H1 (cell line): ENCODE results near the gene NAGS. TPM values are rescaled to one million over a fixed set of nuclear protein-coding genes. Genes with fewer than 3 reads are reported as not detected.

Experiments
- CTCF ChIA-PET: fragments of 300-600 bp; sonication (Branson Sonifier 250); formaldehyde crosslinking; loops from one replicate; lab custom pipeline; 2021; ENCODE audit not compliant: partially characterized antibody; lab: Charles Lee
- POLR2A ChIA-PET: fragments of 300-600 bp; sonication (Branson Sonifier 250); formaldehyde crosslinking; loops from one replicate; lab custom pipeline; 2021; ENCODE audit warnings: inconsistent platforms; ENCODE audit not compliant: partially characterized antibody; lab: Charles Lee
- DNase-seq, 2 experiments: peaks; one replicate each; pipeline versions ENCODE4 v3.0.0 to v3.0.0-alpha.2; 2010 to 2022; ENCODE audit warnings: low spot score in 2 of 2, low read depth in 1 of 2, mixed read lengths in 1 of 2
- FAIRE-seq: peaks from 2 replicates; lab custom pipeline; 2011; peaks lifted over from hg19 to GRCh38; lab: Jason Lieb, UNC
- H2AFZ ChIP-seq: 2 replicates; pipeline ENCODE4 v1.8.1; 2012; ENCODE audit warnings: low read length, inconsistent platforms
- H2AK5ac ChIP-seq: 2 replicates; pipeline ENCODE4 v1.6.1; 2013; ENCODE audit warnings: low read depth, low read length
- H2BK120ac ChIP-seq: replicated peaks from 2 replicates; pipeline ENCODE3; 2013; ENCODE audit warnings: low read depth, low read length, inconsistent platforms
- H2BK12ac ChIP-seq: 2 replicates; pipeline ENCODE4 v1.6.1; 2013; ENCODE audit warnings: low read depth, low read length
- H2BK15ac ChIP-seq: 2 replicates; pipeline ENCODE4 v1.6.1; 2013; ENCODE audit warnings: low read length
- H2BK20ac ChIP-seq: 2 replicates; pipeline ENCODE4 v1.6.1; 2013; ENCODE audit warnings: low read length
- H2BK5ac ChIP-seq: 2 replicates; pipeline ENCODE4 v1.6.1; 2013; ENCODE audit warnings: low read depth, low read length
- H3K14ac ChIP-seq: 2 replicates; pipeline ENCODE4 v1.6.1; 2013; ENCODE audit warnings: inconsistent platforms; ENCODE audit not compliant: insufficient read length
- H3K18ac ChIP-seq: 2 replicates; pipeline ENCODE4 v1.6.1; 2013; ENCODE audit warnings: low read length; ENCODE audit errors: extremely low read depth
- H3K23ac ChIP-seq: 2 replicates; pipeline ENCODE4 v1.6.1; 2013; ENCODE audit warnings: inconsistent platforms; ENCODE audit not compliant: insufficient read length
- H3K23me2 ChIP-seq: 2 replicates; pipeline ENCODE4 v1.6.1; 2013; ENCODE audit warnings: low read depth, low read length
- H3K27ac ChIP-seq: 2 replicates; pipeline ENCODE4 v1.6.1; 2011; ENCODE audit warnings: low read depth, low read length, inconsistent platforms
- H3K27me3 ChIP-seq, 4 experiments: replicated peaks in 1 of 4; 1 replicate in 1 of 4; 2 replicates in 3 of 4; pipeline versions ENCODE4 v1.6.1 to v1.8.1; 2011 to 2013; ENCODE audit warnings: low read length in 3 of 4, mild to moderate bottlenecking in 3 of 4, inconsistent platforms in 2 of 4, mixed read lengths in 2 of 4, moderate library complexity in 1 of 4; ENCODE audit not compliant: control insufficient read depth in 3 of 4, insufficient read depth in 3 of 4; ENCODE audit errors: extremely low read depth in 1 of 4
- H3K36me3 ChIP-seq, 4 experiments: 2 replicates each; pipeline versions ENCODE4 v1.6.1 to v1.8.1; 2011 to 2013; ENCODE audit warnings: mild to moderate bottlenecking in 4 of 4, low read length in 3 of 4, moderate library complexity in 2 of 4, control low read depth in 1 of 4, inconsistent platforms in 1 of 4; ENCODE audit not compliant: insufficient read depth in 4 of 4, control insufficient read depth in 2 of 4
- H3K4ac ChIP-seq: replicated peaks from 2 replicates; pipeline ENCODE3; 2013; ENCODE audit warnings: low read length, low read depth, mixed read lengths, inconsistent platforms; ENCODE audit not compliant: insufficient read length
- H3K4me1 ChIP-seq, 4 experiments: replicated peaks in 1 of 4; 1 replicate in 1 of 4; 2 replicates in 3 of 4; pipeline versions ENCODE4 v1.6.1 to v1.8.1; 2011 to 2013; ENCODE audit warnings: low read length in 3 of 4, inconsistent platforms in 2 of 4, mixed read lengths in 1 of 4; ENCODE audit not compliant: insufficient read depth in 4 of 4, control insufficient read depth in 3 of 4
- H3K4me2 ChIP-seq, 2 experiments: 2 replicates each; pipeline versions ENCODE4 v1.6.1 to v1.8.1; 2011 to 2013; ENCODE audit warnings: low read depth in 2 of 2, low read length in 2 of 2, control low read depth in 1 of 2, inconsistent platforms in 1 of 2, mild to moderate bottlenecking in 1 of 2; ENCODE audit not compliant: insufficient read depth in 1 of 2
- H3K4me3 ChIP-seq, 4 experiments: fragments of 200-600, 300-600 bp in 1 of 4; sonication (generic), shearing (Covaris generic), sonication (Bioruptor Twin) in 1 of 4; 2 replicates each; pipeline versions ENCODE4 v1.5.1 to v1.8.1; 2011 to 2016; ENCODE audit warnings: low read length in 4 of 4, low read depth in 3 of 4, control low read depth in 2 of 4, inconsistent platforms in 2 of 4, mild to moderate bottlenecking in 2 of 4, mixed read lengths in 1 of 4, moderate library complexity in 1 of 4; ENCODE audit not compliant: insufficient read depth in 2 of 4; ENCODE audit errors: extremely low read depth in 1 of 4
- H3K56ac ChIP-seq: replicated peaks from 2 replicates; pipeline ENCODE3; 2013; ENCODE audit warnings: low read depth, mild to moderate bottlenecking, mixed read lengths, low read length, inconsistent platforms; ENCODE audit not compliant: insufficient read length
- H3K79me1 ChIP-seq: 2 replicates; pipeline ENCODE4 v1.6.1; 2013; ENCODE audit warnings: low read depth, low read length, control low read depth
- H3K79me2 ChIP-seq, 2 experiments: 2 replicates each; pipeline versions ENCODE4 v1.6.1 to v1.8.1; 2012 to 2013; ENCODE audit warnings: low read length in 2 of 2, mild to moderate bottlenecking in 2 of 2, inconsistent platforms in 1 of 2; ENCODE audit not compliant: insufficient read depth in 2 of 2, control insufficient read depth in 1 of 2
- H3K9ac ChIP-seq, 4 experiments: replicated peaks in 1 of 4; 1 replicate in 1 of 4; 2 replicates in 3 of 4; pipeline versions ENCODE4 v1.6.1 to v1.8.1; 2011 to 2013; ENCODE audit warnings: low read depth in 3 of 4, low read length in 3 of 4, control low read depth in 2 of 4, mild to moderate bottlenecking in 2 of 4, moderate library complexity in 2 of 4, inconsistent platforms in 1 of 4; ENCODE audit errors: extremely low read depth in 1 of 4
- H3K9me3 ChIP-seq, 2 experiments: 2 replicates each; pipeline versions ENCODE4 v1.6.1 to v1.8.1; 2012 to 2013; ENCODE audit warnings: mild to moderate bottlenecking in 2 of 2, moderate library complexity in 2 of 2, control low read depth in 1 of 2, inconsistent platforms in 1 of 2, low read depth in 1 of 2, low read length in 1 of 2, mixed read lengths in 1 of 2; ENCODE audit not compliant: insufficient read depth in 2 of 2
- H4K20me1 ChIP-seq, 2 experiments: replicated peaks in 1 of 2; 2 replicates each; pipeline versions ENCODE3 to v1.8.1; 2011 to 2013; ENCODE audit warnings: inconsistent platforms in 2 of 2, low read length in 2 of 2, mild to moderate bottlenecking in 1 of 2; ENCODE audit not compliant: insufficient read depth in 2 of 2, control insufficient read depth in 1 of 2
- H4K5ac ChIP-seq: 2 replicates; pipeline ENCODE4 v1.6.1; 2013; ENCODE audit warnings: low read length, low read depth, mixed read lengths, inconsistent platforms; ENCODE audit not compliant: insufficient read length
- H4K8ac ChIP-seq: 2 replicates; pipeline ENCODE4 v1.8.0; 2013; ENCODE audit warnings: mild to moderate bottlenecking, moderate library complexity, low read length, inconsistent platforms; ENCODE audit not compliant: insufficient read depth; ENCODE audit errors: extremely low read depth
- H4K91ac ChIP-seq: replicated peaks from 2 replicates; pipeline ENCODE3; 2013; ENCODE audit warnings: low read length, mixed read lengths, inconsistent platforms; ENCODE audit not compliant: insufficient read length
- ASH2L ChIP-seq: fragments of 200-600, 300-600 bp; sonication (generic); IDR thresholded peaks from one replicate; pipeline ENCODE4 v1.7.1; 2017; ENCODE audit warnings: low read length
- CEBPB ChIP-seq: IDR thresholded peaks from 2 replicates; pipeline ENCODE4 v1.6.1; 2012; ENCODE audit warnings: low read depth, low read length
- CHD2 ChIP-seq: IDR thresholded peaks from 2 replicates; pipeline ENCODE4 v1.6.1; 2012; ENCODE audit warnings: low read length, improper control_type of control experiment
- FOSL1 ChIP-seq: IDR thresholded peaks from 2 replicates; pipeline ENCODE4 v1.6.1; 2011; ENCODE audit warnings: mild to moderate bottlenecking, low read depth, low read length, moderate library complexity; ENCODE audit not compliant: insufficient read depth
- HDAC6 ChIP-seq: IDR thresholded peaks from one replicate; pipeline ENCODE4 v1.7.1; 2012; ENCODE audit warnings: low read depth, mild to moderate bottlenecking, inconsistent platforms, low read length, moderate library complexity
- RAD21 ChIP-seq, 2 experiments: IDR thresholded peaks in 1 of 2; conservative IDR thresholded peaks in 1 of 2; 2 replicates each; pipeline ENCODE4 v1.6.1; 2011; ENCODE audit warnings: low read depth in 2 of 2, low read length in 2 of 2, improper control_type of control experiment in 1 of 2, inconsistent platforms in 1 of 2, mild to moderate bottlenecking in 1 of 2, moderate library complexity in 1 of 2
- RBBP5 ChIP-seq: IDR thresholded peaks from 2 replicates; pipeline ENCODE4 v1.7.1; 2012; ENCODE audit warnings: low read depth, mild to moderate bottlenecking, inconsistent platforms, low read length, moderate library complexity, borderline replicate concordance
- SAP30 ChIP-seq: fragments of 300-600 bp; sonication (generic); IDR thresholded peaks from 2 replicates; pipeline ENCODE4 v1.7.1; 2012; ENCODE audit warnings: low read length, moderate library complexity, mild to moderate bottlenecking, inconsistent platforms; ENCODE audit not compliant: insufficient read depth, insufficient replicate concordance
- SP1 ChIP-seq: IDR thresholded peaks from 2 replicates; pipeline ENCODE4 v1.6.1; 2011; ENCODE audit warnings: low read depth, low read length
- SRF ChIP-seq: IDR thresholded peaks from 2 replicates; pipeline ENCODE4 v1.6.1; 2011; ENCODE audit warnings: mild to moderate bottlenecking, low read depth, low read length, moderate library complexity
- TCF12 ChIP-seq: IDR thresholded peaks from 2 replicates; pipeline ENCODE4 v1.6.1; 2011; ENCODE audit warnings: low read depth, mild to moderate bottlenecking, low read length
- ZNF274 ChIP-seq: IDR thresholded peaks from 2 replicates; pipeline ENCODE4 v1.7.0; 2012; ENCODE audit warnings: low read length, borderline replicate concordance; ENCODE audit errors: extremely low read depth
- WGBS, 2 experiments: shearing (Covaris generic) in 1 of 2; methylation state at CpG; one replicate each; pipeline versions ENCODE4 v1.1.6 to v1.1.7; 2013 to 2015; ENCODE audit warnings: low lambda C conversion rate in 2 of 2, mixed read lengths in 2 of 2, inconsistent platforms in 1 of 2, low coverage in 1 of 2, missing lambda C conversion rate in 1 of 2; ENCODE audit not compliant: insufficient replicate concordance in 2 of 2, insufficient coverage in 1 of 2, insufficient read length in 1 of 2; ENCODE audit errors: extremely low coverage in 1 of 2, missing lambda C conversion rate in 1 of 2; 5-methylcytosine and 5-hydroxymethylcytosine counted together
- polyA plus RNA-seq, 7 experiments: library from polyadenylated mRNA; depleted of rRNA in 3 of 7; stranded (reverse) in 5 of 7; unstranded in 2 of 7; fragments of >200 nt in 5 of 7; fragments of 200-250 nt in 2 of 7; gene quantifications; 1 replicate in 5 of 7; 2 replicates in 1 of 7; 4 replicates in 1 of 7; pipeline versions ENCODE4 v1.2.1 to v1.2.3, GENCODE V29; 2011 to 2013; ENCODE audit warnings: missing spikeins in 2 of 7, mixed read lengths in 2 of 7
- total RNA-seq: library from RNA; stranded (reverse); fragmentation: NEBNext Ultra II Directional; extraction: Animal tissue kit (Norgen Biotek cat#: 25700); gene quantifications from 2 replicates; pipeline ENCODE4 v1.2.1, GENCODE V29; 2021
- TF ChIP-seq, protein P1 (sequence below): IDR thresholded peaks from 2 replicates; pipeline ENCODE4 v1.6.1; 2011; ENCODE audit warnings: low read length, improper control_type of control experiment

The NAGS gene
- total and polyA plus RNA-seq, 2 of the 8 experiments (the other 6 are each of a cell fraction or from before 2014, with no cell fraction given) = 4.0 to 5.1 TPM

DNA sequence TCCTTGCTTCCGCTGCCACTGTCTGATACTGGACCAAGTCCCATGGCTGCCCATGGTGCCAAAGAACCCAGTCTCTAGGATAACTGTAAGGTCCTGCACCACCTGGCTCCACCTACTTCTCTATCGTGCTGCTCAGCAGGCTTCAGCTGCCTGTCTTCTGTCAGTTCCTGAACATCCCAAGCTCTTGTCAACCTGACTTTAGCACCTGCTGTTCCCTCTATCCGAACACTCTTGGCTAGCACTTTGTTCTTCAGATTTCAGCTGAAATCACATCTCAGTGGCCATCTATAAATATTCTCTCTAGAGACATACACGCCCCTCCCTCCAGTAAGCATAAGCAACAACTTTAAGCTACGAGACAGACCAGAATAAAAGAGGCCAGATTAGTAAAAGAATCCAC, 25.3 kb downstream of the NAGS start:
- Histone ChIP-seq H3K79me1 (no peaks in the 10 kb centered on the region; the same call in 1 of the 2 replicates), H4K91ac (no peak overlapping the region), H3K79me2 (no peaks in the 10 kb centered on the region), H3K23ac (no peak overlapping the region), H4K5ac (no peak overlapping the region), H2BK15ac (no peak overlapping the region), H3K18ac (no peak overlapping the region), H3K27me3 (no peaks in the 10 kb centered on the region), H3K4me1 (no peaks in the 10 kb centered on the region), H2BK5ac (no peak overlapping the region), H4K20me1 (peaks cover 2 to 16% of the 10 kb centered on the region in 2 experiments), H3K4me2 (no peak overlapping the region), H3K4me3 (no peak overlapping the region), H2BK120ac (no peak overlapping the region), H3K23me2 (no peaks in the 10 kb centered on the region), H3K9ac (no peak overlapping the region), H3K56ac (no peak overlapping the region), H4K8ac (no peak overlapping the region), H2AK5ac (no peak overlapping the region), H3K27ac (no peak overlapping the region), H3K9me3 (no peaks in the 10 kb centered on the region), H2BK12ac (no peak overlapping the region), H2AFZ (no peak overlapping the region), H3K4ac (no peak overlapping the region), H3K14ac (no peak overlapping the region), H3K36me3 (peaks cover 8 to 46% (median 23%) of the 10 kb centered on the region in 4 experiments; a peak in 7 of 8 replicates), H2BK20ac (no peak overlapping the region)
- DNase-seq (no peak), FAIRE-seq (no peak)
- CTCF ChIA-PET = interaction anchor here (1.4 to 13.3 kb wide), 2 partner anchors 12 to 22 kb away, joined by 8 to 108 read pairs; no protein-coding TSS in a partner anchor
- WGBS, 2 experiments = 91% methylated on average over 5 of the region's 5 CpGs; no CpG with 5 or more reads in 1 of the 2 experiments
- POLR2A ChIA-PET = interaction anchor here (0.9 to 6.9 kb wide), 5 partner anchors 9 to 37 kb away, joined by 3 to 55 read pairs (median 5); partner anchors contain the start of genes LSM12 and TMEM101
- no peak for TF ChIP-seq SP1
- TF ChIP-seq, protein P1, sequence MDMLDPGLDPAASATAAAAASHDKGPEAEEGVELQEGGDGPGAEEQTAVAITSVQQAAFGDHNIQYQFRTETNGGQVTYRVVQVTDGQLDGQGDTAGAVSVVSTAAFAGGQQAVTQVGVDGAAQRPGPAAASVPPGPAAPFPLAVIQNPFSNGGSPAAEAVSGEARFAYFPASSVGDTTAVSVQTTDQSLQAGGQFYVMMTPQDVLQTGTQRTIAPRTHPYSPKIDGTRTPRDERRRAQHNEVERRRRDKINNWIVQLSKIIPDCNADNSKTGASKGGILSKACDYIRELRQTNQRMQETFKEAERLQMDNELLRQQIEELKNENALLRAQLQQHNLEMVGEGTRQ = no peak
- TF ChIP-seq SRF = no peak
- no peak for TF ChIP-seq CEBPB
- no peak for TF ChIP-seq RBBP5
- TF ChIP-seq RAD21 (IDR thresholded peaks at IDR 0.05 in 1 of 2, conservative IDR thresholded peaks at IDR 0.05 in 1 of 2; ENCODE audit: low read depth in 2 of 2, low read length in 2 of 2) = no peak
- TF ChIP-seq ASH2L = no peak
- TF ChIP-seq HDAC6 = no peak
- no peak for TF ChIP-seq ZNF274
- TF ChIP-seq FOSL1 = no peak
- no peak for TF ChIP-seq TCF12
- TF ChIP-seq SAP30 = no peak
- no peak for TF ChIP-seq CHD2
